ENCODE measurements around the gene MSMP.

DNA sequence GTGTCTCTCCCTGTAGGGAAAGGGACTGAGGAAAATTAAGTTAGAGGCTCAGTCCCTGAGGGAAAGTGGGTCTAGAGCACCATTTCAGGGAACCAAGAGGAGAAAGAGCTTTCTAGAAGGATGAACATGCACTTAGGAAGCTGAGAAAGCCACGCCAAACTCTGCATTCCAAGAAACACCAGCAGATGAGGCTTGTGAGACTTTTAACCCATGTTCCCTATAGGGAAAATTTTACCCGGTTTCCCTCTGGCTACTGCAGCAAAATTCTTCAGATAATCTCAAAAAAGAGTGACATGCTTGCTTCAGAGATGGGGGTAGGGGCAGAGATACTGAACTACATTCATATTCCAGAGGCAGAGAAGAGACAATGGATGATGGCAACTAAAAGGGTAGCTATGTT is 30.6 kb downstream of the MSMP start:
- no peak for TF ChIP-seq EZH2 (IDR thresholded peaks at IDR 0.05; ENCODE audit: low read length, missing control alignments)
- TF ChIP-seq CTCF (conservative IDR thresholded peaks at IDR 0.05 in 1 of 2, IDR thresholded peaks at IDR 0.05 in 1 of 2; ENCODE audit: low read depth in 1 of 2, low read length in 2 of 2) = no peak
